Cardiac muscle cell (in vitro differentiated cells and primary cell): ENCODE data around the gene TMED6. TPM values are rescaled to one million over a fixed set of nuclear protein-coding genes. Genes with fewer than 3 reads are reported as not detected.

ENCODE experiments used
- DNase-seq, 2 donors: peaks; one replicate each; pipeline versions ENCODE4 v3.0.0 to v3.0.0-alpha.2; 2010 to 2017; ENCODE audit warnings: low read depth in 1 of 2, low spot score in 1 of 2
- H3K27ac ChIP-seq: fragments of 200-600 bp; sonication (generic); 2 replicates; pipeline ENCODE4 v1.5.1; 2016
- H3K27me3 ChIP-seq: fragments of 200-600 bp; sonication (generic); 2 replicates; pipeline ENCODE4 v1.6.0; 2016; ENCODE audit warnings: control low read depth
- H3K36me3 ChIP-seq: fragments of 200-600 bp; sonication (generic); 2 replicates; pipeline ENCODE4 v1.5.1; 2016; ENCODE audit warnings: control low read depth
- H3K4me1 ChIP-seq: fragments of 200-600 bp; sonication (generic); 2 replicates; pipeline ENCODE4 v1.8.1; 2017; ENCODE audit warnings: low read depth, mild to moderate bottlenecking, mixed run types
- H3K4me3 ChIP-seq: fragments of 200-600 bp; sonication (generic); 2 replicates; pipeline ENCODE4 v1.5.1; 2016; ENCODE audit warnings: mild to moderate bottlenecking
- H3K9me3 ChIP-seq: fragments of 200-600 bp; sonication (generic); 2 replicates; pipeline ENCODE4 v1.5.1; 2017; ENCODE audit warnings: low read depth, mild to moderate bottlenecking, control low read depth
- CTCF ChIP-seq: IDR thresholded peaks from 2 replicates; pipeline ENCODE4 v1.5.1; 2012; ENCODE audit warnings: low read depth, mild to moderate bottlenecking, low read length
- polyA plus RNA-seq: library from polyadenylated mRNA; unstranded; fragments of >200 nt; fragmentation: Nextera tagmentation; extraction: Ambion mirVana; gene quantifications from 2 replicates; pipeline ENCODE4 v1.2.1, GENCODE V29; 2016
- total RNA-seq: library from RNA; depleted of rRNA; stranded (reverse); fragments of >200 nt; gene quantifications from 2 replicates; pipeline ENCODE4 v1.2.3, GENCODE V29; 2016

TMED6 gene
- total and polyA plus RNA-seq, 2 experiments from 2014 or later = 0.69 to 0.95 TPM

GRCh38 chr16:69318911-69319289, 32.7 kb downstream of the TMED6 start:
- peaks cover 61% of the 10 kb centered on the region for H3K36me3 ChIP-seq
- H3K4me1 ChIP-seq = no peaks in the 10 kb centered on the region
- DNase-seq = no peak

GRCh38 chr16:69318177-69318910, 33.2 kb downstream of the TMED6 start:
- H3K27me3 ChIP-seq = no peaks in the 10 kb centered on the region
- peaks cover 58% of the 10 kb centered on the region for H3K36me3 ChIP-seq
- H3K9me3 ChIP-seq = no peaks in the 10 kb centered on the region
- TF ChIP-seq CTCF = no peak
- no peak overlapping the region for H3K27ac ChIP-seq
- H3K4me3 ChIP-seq = no peak overlapping the region
- no peaks in the 10 kb centered on the region for H3K4me1 ChIP-seq
- no peak for DNase-seq

More at GRCh38 chr16:69318911-69319289, 32.7 kb downstream of the TMED6 start:
- H3K9me3 ChIP-seq = no peaks in the 10 kb centered on the region
- H3K4me3 ChIP-seq = no peak overlapping the region
- TF ChIP-seq CTCF = no peak
- H3K27me3 ChIP-seq = no peaks in the 10 kb centered on the region
- H3K27ac ChIP-seq = no peak overlapping the region

GRCh38 chr16:69316595-69317034, 35.0 kb downstream of the TMED6 start:
- Histone ChIP-seq H3K36me3 (peaks cover 44% of the 10 kb centered on the region), H3K4me3 (no peak overlapping the region), H3K27me3 (no peaks in the 10 kb centered on the region), H3K27ac (no peak overlapping the region), H3K4me1 (peaks cover 4% of the 10 kb centered on the region), H3K9me3 (no peaks in the 10 kb centered on the region)
- no peak for TF ChIP-seq CTCF
- no peak for DNase-seq

GRCh38 chr16:69315486-69316311, 35.9 kb downstream of the TMED6 start:
- peaks cover 35% of the 10 kb centered on the region for H3K36me3 ChIP-seq
- no peak overlapping the region for H3K4me3 ChIP-seq
- TF ChIP-seq CTCF = no peak
- H3K9me3 ChIP-seq = no peaks in the 10 kb centered on the region
- H3K27ac ChIP-seq = no peak overlapping the region
- no peaks in the 10 kb centered on the region for H3K27me3 ChIP-seq
- H3K4me1 ChIP-seq = peaks cover 4% of the 10 kb centered on the region
- no peak for DNase-seq

GRCh38 chr16:69314534-69314933, 37.1 kb downstream of the TMED6 start:
- Histone ChIP-seq H3K27me3 (no peaks in the 10 kb centered on the region), H3K36me3 (peaks cover 24% of the 10 kb centered on the region), H3K9me3 (no peaks in the 10 kb centered on the region), H3K4me1 (peaks cover 4% of the 10 kb centered on the region), H3K4me3 (no peak overlapping the region), H3K27ac (no peak overlapping the region)
- DNase-seq = no peak
- no peak for TF ChIP-seq CTCF
